GM13976 (cell line): ENCODE data around the gene SLC39A12.

Experiments used
- DNase-seq: peaks from one replicate; pipeline ENCODE4 v3.0.0; 2012; ENCODE audit warnings: low spot score
- CTCF ChIP-seq: IDR thresholded peaks from 2 replicates; pipeline ENCODE4 v1.5.1; 2012; ENCODE audit warnings: borderline replicate concordance, mild to moderate bottlenecking; ENCODE audit not compliant: insufficient read depth; ENCODE audit errors: extremely low read depth, missing control alignments, control extremely low read depth
- in situ Hi-C: fragments of 300-500 bp; cut with MboI; formaldehyde crosslinking; loops from one replicate; pipeline ENCODE4 v1.12.0; 2022; ENCODE audit warnings: low sequenced_read_pairs, mixed read lengths, inconsistent platforms; ENCODE audit not compliant: unreplicated experiment

The SLC39A12 gene

DNA sequence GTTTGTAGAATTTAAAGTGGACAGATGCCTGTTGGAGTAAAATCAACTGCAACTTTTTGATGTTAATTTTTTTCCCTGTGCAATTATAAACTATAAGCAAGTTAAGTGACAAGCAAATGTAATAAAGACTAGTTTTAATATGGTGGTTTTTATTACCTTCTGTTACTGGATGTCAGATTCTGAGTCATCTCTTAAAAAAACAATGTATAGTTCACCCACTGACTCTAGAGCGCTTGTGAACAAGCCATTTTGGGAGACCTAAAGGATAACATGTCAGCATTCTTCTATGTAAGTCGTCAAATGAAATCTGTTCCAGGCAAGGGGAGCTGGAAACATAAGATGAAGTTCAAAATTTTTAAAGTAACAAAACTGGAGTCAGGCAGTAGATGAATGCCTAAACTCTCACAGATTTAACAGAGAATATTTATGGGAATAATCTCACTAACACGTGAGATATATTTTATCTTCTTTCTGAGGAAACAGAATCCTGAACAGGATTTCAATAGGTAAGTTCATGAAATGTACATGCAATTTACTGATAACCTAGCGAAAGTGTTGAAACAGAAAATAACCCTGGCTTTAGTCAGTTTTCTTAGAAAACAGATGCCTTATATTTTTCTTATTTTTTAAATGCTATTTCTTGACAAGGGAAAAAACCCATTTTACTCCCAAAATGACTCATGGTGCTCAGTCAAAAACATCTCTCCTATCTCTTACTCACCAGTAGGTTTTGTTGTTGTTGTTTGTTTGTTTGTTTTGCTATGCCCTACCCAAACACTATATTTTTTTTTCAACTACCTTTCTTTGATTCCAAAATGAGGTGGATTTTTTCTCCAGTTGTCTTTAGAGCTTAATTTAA is 91.7 kb downstream of the SLC39A12 start:
- in situ Hi-C loops, result no loop called here
- no peak for DNase-seq
- TF ChIP-seq CTCF, result no peak

DNA sequence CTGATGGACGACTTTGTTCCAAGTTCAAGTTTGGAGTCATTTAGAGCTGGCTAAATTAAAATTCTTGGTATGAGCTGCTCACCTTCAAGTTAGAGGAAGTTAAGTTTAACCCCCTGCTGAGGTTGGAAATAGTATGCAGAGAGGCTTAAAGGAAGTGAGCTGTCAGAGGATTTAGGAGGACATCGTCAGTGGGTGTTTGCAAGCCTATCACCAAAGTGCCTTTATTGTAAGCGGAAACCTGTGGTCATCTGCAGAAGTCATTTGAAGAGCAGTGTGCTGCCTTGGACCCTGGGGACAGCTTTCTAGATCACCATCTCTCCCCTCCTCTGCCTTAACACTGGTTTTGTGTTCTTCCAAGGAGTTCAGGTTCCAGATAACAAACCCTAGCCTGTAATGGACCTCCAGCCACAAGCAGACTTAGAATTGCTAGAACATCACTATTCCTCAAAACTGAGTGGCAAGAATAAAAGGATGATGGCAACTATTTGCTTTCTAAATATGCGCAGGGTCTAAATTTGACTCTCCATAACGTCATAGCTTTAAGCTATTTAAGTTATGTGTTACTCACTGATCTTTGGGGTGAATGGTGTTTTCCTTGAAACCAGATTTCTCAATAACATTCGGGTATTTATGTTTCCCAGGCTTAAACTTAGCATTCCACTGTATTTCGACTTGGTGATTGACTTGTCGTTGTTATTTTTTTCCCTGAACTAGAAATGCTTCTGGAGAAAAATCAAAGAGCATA is 93.4 kb downstream of the SLC39A12 start:
- no peak for DNase-seq

DNA sequence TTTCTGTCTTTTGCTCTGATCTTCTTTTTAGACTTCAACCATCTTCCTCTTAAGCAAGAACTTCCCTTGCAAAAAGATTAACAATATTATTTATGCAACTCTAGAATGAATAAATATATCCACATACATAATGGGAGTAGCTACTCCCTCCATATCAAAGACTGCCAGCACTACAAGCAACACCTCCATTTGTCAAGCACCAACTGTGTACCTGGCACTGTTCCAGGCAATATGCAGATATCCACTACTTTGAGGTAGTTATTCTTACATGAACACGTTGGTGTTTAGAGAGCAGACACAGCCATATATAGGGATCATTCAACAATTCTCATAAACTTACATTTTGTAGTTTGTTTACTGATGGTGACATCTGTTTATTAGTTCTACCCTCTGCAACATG is 104.9 kb downstream of the SLC39A12 start:
- DNase-seq, result no peak
- in situ Hi-C loops, result no loop called here
- TF ChIP-seq CTCF, result no peak

More for the DNA sequence above, 93.4 kb downstream of the SLC39A12 start:
- no peak for TF ChIP-seq CTCF
- in situ Hi-C loops, result no loop called here

GRCh38 chr10:18059826-18060559 is 108.3 kb downstream of the SLC39A12 start:
- TF ChIP-seq CTCF, result no peak
- in situ Hi-C loops, result no loop called here
- no peak for DNase-seq

GRCh38 chr10:18066947-18067346 is 115.2 kb downstream of the SLC39A12 start:
- DNase-seq, result no peak
- no peak for TF ChIP-seq CTCF
- in situ Hi-C loops, result no loop called here

DNA sequence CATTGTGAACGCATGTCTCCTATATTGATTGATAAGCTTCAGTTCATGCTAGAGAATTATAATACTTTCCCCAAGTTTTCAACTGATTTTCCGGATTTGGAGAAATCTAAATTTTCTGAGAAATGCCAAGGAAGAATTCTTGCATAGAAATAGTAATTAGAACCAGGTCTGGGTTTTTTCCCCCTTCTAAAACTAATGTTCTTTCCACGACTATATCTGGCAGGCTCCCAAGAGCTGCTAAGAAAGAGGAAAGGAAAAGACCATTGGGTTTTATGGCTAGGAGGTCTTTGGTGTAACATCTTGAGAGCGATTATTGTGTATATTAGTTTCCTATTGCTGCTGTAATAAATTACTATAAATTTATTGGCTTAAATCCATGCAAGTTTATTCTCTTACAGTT is 116.7 kb downstream of the SLC39A12 start:
- no peak for DNase-seq
- no peak for TF ChIP-seq CTCF
- in situ Hi-C loops, result no loop called here
